HL-60 (cell line): ENCODE measurements around the gene ANKRD6.

Experiments
- DNase-seq, 2 experiments: peaks; one replicate each; pipeline ENCODE4 v3.0.0-alpha.2; 2010 to 2020; ENCODE audit warnings: low read depth in 1 of 2, low spot score in 1 of 2
- H3K27ac ChIP-seq: fragments of 250-450 bp; sonication (Bioruptor Pico); replicated peaks from 2 replicates; pipeline ENCODE4 v1.5.1; 2020; ENCODE audit warnings: mild to moderate bottlenecking, moderate library complexity
- H3K27me3 ChIP-seq: fragments of 250-450 bp; sonication (Bioruptor Pico); 2 replicates; pipeline ENCODE4 v1.5.1; 2021; ENCODE audit warnings: mild to moderate bottlenecking, moderate library complexity; ENCODE audit not compliant: insufficient read depth, poor library complexity, severe bottlenecking
- H3K4me3 ChIP-seq: replicated peaks from 2 replicates; pipeline ENCODE4 v1.5.1; 2011; ENCODE audit warnings: mild to moderate bottlenecking, control low read depth, low read length; ENCODE audit not compliant: insufficient read depth
- CTCF ChIP-seq: IDR thresholded peaks from one replicate; pipeline ENCODE4 v1.5.1; 2011; ENCODE audit warnings: low read length, control low read depth, inconsistent platforms; ENCODE audit not compliant: insufficient read depth
- GABPA ChIP-seq: IDR thresholded peaks from 2 replicates; pipeline ENCODE4 v1.6.1; 2012; ENCODE audit warnings: low read depth
- POLR2AphosphoS5 ChIP-seq: IDR thresholded peaks from 2 replicates; pipeline ENCODE4 v1.6.1; 2012; ENCODE audit warnings: low read depth
- REST ChIP-seq: IDR thresholded peaks from 2 replicates; pipeline ENCODE4 v1.6.1; 2012; ENCODE audit warnings: low read depth; ENCODE audit not compliant: insufficient replicate concordance
- SPI1 ChIP-seq: IDR thresholded peaks from 2 replicates; pipeline ENCODE4 v1.6.1; 2012; ENCODE audit warnings: low read depth, mild to moderate bottlenecking, borderline replicate concordance

The ANKRD6 gene

GRCh38 chr6:89642956-89643355, 210.0 kb downstream of the ANKRD6 start:
- H3K27me3 ChIP-seq: no peaks in the 10 kb centered on the region
- no peak overlapping the region for H3K27ac ChIP-seq
- TF ChIP-seq GABPA (no peak), CTCF (no peak), SPI1 (no peak), POLR2AphosphoS5 (no peak), REST (no peak)
- no peak overlapping the region for H3K4me3 ChIP-seq
- no peak for DNase-seq

GRCh38 chr6:89643406-89643805, 210.5 kb downstream of the ANKRD6 start:
- TF ChIP-seq POLR2AphosphoS5 (no peak), GABPA (no peak), REST (no peak), SPI1 (no peak), CTCF (no peak)
- DNase-seq: no peak
- no peak overlapping the region for H3K4me3 ChIP-seq
- H3K27ac ChIP-seq: no peak overlapping the region
- H3K27me3 ChIP-seq: no peaks in the 10 kb centered on the region

- no peaks in the 10 kb centered on the region for H3K27me3 ChIP-seq
- TF ChIP-seq SPI1 (no peak), REST (no peak), POLR2AphosphoS5 (no peak), GABPA (no peak), CTCF (no peak)
These were observed 211.9 kb downstream of the ANKRD6 start for GRCh38 chr6:89644864-89645263.

More at GRCh38 chr6:89644864-89645263, 211.9 kb downstream of the ANKRD6 start:
- Histone ChIP-seq H3K27ac (no peak overlapping the region), H3K4me3 (no peak overlapping the region)
- DNase-seq: no peak
